Midbrain (tissue), 1 donor: ENCODE measurements around the gene ACADM.
A peak's percentile ranks its signal among the peaks of the same experiment; 100 is the strongest.
"Not testable (repeated sequence)": the region's sequence is repeated elsewhere in the genome, so short reads cannot be mapped to it uniquely, and the experiment has no call there.

Source experiments
- DNase-seq: peaks from one replicate; lab custom pipeline; 2025; lab: John Stamatoyannopoulos, UW

ACADM gene

GRCh38 chr1:75736016-75736415, 11.5 kb downstream of the ACADM start:
- no peak for DNase-seq

- DNase-seq = no peak
These were observed 17.6 kb downstream of the ACADM start for GRCh38 chr1:75742047-75742625.

- DNase-seq = no peak
These were observed 20.8 kb downstream of the ACADM start for GRCh38 chr1:75745276-75745675.

GRCh38 chr1:75757210-75757609, 32.7 kb downstream of the ACADM start:
- DNase-seq = not testable (repeated sequence)

GRCh38 chr1:75758543-75758942, 34.0 kb downstream of the ACADM start:
- not testable (repeated sequence) for DNase-seq

- DNase-seq = no peak
These were observed 39.6 kb downstream of the ACADM start for GRCh38 chr1:75764057-75764655.

- DNase-seq = no peak
These were observed 41.3 kb downstream of the ACADM start for GRCh38 chr1:75765697-75766355.

- no peak for DNase-seq
These were observed 43.5 kb downstream of the ACADM start for GRCh38 chr1:75768016-75768415.

GRCh38 chr1:75770761-75771160, 46.3 kb downstream of the ACADM start:
- no peak for DNase-seq

GRCh38 chr1:75771978-75772377, 47.5 kb downstream of the ACADM start:
- DNase-seq = no peak

GRCh38 chr1:75777812-75778211, 53.3 kb downstream of the ACADM start:
- not testable (repeated sequence) for DNase-seq

GRCh38 chr1:75778694-75779093, 54.2 kb downstream of the ACADM start:
- DNase-seq = not testable (repeated sequence)

GRCh38 chr1:75780183-75780582, 55.7 kb downstream of the ACADM start:
- not testable (repeated sequence) for DNase-seq

GRCh38 chr1:75783920-75784319, 59.4 kb downstream of the ACADM start:
- DNase-seq = not testable (repeated sequence)

GRCh38 chr1:75785320-75785982, 60.9 kb downstream of the ACADM start:
- no peak for DNase-seq

- peak; percentile 95 for DNase-seq
These were observed 61.7 kb downstream of the ACADM start, which contains the start of gene RABGGTB for GRCh38 chr1:75785983-75786853. RABGGTB (plus strand) TSS chr1:75786256; CDS start chr1:75786272, 16 bp downstream.

GRCh38 chr1:75786901-75787493, 62.5 kb downstream of the ACADM start:
- no peak for DNase-seq

- no peak for DNase-seq
These were observed 63.0 kb downstream of the ACADM start for GRCh38 chr1:75787524-75787923.

- no peak for DNase-seq
These were observed 65.5 kb downstream of the ACADM start for GRCh38 chr1:75789988-75790387.

GRCh38 chr1:75791022-75791421, 66.5 kb downstream of the ACADM start:
- DNase-seq = no peak

GRCh38 chr1:75792091-75792490, 67.6 kb downstream of the ACADM start:
- no peak for DNase-seq
